ENCODE data around the gene MYOZ3. TPM values are rescaled to one million over a fixed set of nuclear protein-coding genes. Genes with fewer than 3 reads are reported as not detected.

MYOZ3 gene
- total RNA-seq, 1 donor from 2014 or later: 0.40 TPM

DNA sequence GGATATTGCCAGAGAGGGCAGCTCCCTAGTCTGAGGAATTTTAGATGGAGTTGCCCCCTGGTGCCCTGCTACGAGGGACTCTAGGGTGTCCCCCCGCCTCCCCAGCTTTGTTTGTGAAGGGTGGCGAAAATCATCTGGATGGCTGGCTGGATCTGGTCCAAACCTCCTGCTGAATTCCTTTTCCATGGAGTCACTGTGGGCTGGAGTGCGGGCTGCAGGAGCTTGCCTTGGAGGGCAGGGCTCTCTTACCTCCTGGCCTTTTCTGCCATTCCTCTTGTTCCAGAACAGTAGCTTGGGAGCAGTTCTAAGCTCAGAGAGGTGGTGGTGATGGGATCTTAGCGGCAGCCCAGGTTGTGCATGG, 18.5 kb upstream of the MYOZ3 start:
- peak; percentile 82 to 85 for DNase-seq (ENCODE audit: low read depth in 2 of 2)

DNA sequence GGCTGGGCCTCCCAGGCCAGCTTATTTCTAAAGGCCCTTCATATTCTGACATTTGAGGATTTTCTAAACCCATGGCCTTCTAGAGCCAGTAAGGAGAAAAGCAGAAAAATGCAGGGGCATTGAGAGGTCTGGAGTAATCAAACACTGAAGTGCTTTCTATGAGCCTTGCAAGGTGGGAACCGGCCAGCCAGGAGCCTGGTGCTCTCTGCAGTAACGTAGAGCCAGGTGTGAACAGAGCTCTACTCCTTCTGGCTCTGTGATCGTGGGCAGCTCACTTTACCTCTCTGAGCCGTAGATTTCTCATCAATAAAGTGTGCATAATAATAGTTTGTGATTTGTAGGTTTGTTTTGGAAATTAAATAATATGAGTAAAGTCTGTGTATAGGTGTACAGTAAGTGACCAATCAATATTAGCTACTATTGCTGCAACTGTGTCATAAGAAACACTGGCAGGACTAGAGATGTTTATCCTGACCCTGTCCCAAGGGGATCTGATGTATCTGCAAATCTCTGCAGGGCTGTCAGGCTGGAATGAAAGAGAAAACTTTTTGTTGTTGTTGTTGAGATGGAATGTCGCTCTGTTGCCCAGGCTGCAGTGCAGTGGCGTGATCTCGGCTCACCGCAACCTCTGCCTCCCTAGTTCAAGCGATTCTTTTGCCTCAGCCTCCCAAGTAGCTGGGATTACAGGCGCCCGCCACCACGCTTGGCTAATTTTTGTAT, 17.9 kb upstream of the MYOZ3 start:
- DNase-seq (ENCODE audit: low read depth in 2 of 2): no peak

DNA sequence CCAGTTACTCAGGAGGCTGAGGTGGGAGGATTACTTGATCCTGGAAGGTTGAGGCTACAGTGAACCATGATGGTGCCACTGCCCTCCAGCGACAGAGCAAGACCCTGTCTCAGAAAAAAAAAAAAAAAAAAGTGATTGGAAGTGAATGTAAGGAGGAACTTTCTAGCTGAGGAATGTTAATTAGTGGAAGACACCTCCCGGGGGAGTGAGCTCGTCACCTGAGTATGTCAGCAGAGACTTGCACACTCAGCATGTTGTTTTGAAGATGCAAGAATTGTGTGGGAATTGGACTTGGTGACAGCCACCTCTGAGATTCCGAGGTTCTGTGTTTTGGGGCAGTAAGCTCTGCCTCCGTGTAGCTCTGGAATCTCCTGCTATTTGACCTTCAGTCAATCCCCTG, 17.0 kb upstream of the MYOZ3 start:
- DNase-seq (ENCODE audit: low read depth in 2 of 2): no peak

DNA sequence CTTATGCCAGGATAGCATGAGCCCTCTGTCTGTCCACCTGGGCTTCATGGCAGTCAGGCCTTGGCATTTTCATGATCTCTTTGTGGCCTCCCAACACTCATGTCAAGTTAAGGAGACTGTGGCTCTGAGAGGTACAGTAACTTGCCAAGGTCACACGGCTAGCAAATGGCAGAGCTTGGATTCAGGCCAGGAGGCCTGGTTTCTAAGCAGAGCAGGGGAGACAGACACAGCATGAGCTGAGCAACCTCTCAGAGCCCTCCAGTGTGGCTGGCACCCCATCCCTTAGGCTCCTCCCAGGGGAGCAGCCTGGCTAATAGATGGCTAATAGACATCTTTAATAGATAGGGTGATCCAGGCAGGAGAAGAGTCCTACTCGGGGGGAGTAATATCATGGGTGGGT, 16.5 kb upstream of the MYOZ3 start:
- DNase-seq (ENCODE audit: low read depth in 2 of 2): peak in 1 of 2 donors; percentile 30

DNA sequence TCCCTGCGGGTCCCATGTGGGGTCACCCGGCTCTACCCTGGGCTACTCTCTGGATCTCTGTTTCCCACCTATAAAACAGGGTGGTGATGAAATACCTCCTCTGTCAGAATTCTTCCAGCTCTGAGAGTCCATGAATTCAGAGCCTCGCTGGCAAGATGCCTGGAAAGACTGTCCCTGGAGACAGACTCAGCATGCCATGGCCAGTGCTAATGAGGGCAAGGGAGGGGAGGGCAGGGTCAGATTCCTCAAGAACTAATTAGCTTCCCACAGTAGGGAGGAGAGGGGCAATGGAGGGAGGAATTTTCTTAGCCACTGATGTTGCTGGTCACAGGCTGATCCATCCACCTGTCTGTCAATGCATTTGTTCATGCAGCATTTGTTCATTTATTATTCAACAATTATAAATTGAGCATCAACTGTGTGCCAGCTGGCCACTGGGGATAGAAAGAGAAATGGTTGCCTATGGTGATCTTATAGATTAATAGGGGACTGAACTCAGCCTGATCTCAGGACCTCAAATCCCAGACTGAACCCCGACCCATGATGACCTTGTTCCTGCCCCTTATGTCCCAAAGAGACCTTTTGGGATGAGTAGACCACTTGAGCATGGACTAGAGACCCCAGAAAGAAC, 15.9 kb upstream of the MYOZ3 start:
- DNase-seq (ENCODE audit: low read depth in 2 of 2): peak in 1 of 2 donors; percentile 58

DNA sequence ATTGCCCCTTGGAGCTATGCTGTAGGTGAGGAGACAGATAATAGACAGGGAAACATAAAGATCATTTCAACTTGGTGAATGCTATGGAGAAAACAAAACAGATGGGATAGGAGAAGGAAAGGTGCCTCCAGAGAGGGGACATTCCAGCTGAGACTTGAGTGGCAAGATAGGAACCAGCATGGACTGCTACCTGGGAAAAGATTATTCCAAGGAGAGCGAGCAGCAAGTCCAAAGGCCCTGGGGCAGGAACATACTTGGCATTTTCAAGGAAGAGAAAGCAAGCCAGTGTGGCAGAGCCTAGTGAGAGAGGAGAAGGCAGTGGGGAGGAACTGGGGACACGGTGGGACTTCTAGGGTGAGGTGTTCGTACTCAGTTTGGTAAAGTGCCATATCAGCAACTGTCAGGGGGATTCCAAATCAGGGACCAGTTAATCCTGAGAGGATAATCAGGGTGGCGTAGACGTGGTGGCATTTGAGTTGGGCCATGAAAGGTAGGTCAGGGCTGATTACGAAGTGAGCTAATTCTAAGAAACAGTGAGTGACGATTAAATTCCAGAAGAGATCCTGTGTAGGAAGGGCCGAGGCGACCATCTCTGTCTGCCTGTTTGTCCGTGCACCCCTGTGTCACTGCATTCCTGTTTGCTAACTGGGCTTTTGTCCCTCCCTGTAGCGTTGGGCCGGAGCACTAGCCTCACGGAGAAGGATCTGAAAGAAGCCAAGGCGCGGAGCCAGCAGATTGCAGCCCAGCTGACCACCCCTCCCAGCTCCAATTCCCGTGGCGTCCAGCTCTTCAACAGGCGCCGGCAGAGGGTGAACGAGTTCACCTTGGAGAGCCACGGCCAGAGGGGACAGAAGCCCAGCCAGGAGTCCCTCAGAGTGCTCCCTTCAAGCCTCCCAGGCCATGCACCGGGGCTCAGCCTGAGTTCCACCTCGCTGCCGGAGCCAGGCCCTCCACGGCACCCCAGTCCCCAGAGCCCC, 13.5 kb upstream of the MYOZ3 start:
- DNase-seq (ENCODE audit: low read depth in 2 of 2): no peak

DNA sequence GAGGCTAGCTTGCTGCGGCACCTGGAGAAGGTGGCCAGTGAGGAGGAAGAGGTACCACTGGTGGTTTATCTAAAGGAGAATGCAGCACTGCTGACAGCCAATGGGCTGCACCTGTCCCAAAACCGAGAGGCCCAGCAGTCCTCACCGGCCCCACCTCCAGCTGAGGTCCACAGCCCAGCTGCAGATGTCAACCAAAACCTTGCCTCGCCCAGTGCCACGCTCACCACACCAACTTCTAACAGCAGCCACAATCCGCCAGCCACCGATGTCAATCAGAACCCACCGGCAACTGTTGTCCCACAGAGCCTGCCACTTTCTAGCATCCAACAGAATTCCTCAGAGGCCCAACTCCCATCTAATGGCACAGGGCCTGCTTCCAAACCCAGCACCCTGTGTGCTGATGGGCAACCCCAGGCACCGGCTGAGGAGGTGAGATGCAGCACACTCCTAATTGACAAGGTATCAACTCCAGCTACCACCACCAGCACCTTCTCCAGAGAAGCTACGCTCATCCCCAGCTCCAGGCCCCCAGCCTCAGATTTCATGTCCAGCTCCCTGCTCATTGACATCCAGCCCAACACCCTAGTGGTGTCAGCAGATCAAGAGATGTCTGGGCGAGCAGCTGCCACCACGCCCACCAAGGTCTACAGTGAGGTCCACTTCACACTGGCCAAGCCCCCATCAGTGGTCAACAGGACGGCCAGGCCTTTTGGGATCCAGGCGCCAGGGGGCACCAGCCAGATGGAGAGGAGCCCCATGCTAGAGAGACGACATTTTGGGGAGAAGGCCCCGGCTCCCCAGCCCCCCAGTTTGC, 12.6 kb upstream of the MYOZ3 start:
- DNase-seq (ENCODE audit: low read depth in 2 of 2): no peak

DNA sequence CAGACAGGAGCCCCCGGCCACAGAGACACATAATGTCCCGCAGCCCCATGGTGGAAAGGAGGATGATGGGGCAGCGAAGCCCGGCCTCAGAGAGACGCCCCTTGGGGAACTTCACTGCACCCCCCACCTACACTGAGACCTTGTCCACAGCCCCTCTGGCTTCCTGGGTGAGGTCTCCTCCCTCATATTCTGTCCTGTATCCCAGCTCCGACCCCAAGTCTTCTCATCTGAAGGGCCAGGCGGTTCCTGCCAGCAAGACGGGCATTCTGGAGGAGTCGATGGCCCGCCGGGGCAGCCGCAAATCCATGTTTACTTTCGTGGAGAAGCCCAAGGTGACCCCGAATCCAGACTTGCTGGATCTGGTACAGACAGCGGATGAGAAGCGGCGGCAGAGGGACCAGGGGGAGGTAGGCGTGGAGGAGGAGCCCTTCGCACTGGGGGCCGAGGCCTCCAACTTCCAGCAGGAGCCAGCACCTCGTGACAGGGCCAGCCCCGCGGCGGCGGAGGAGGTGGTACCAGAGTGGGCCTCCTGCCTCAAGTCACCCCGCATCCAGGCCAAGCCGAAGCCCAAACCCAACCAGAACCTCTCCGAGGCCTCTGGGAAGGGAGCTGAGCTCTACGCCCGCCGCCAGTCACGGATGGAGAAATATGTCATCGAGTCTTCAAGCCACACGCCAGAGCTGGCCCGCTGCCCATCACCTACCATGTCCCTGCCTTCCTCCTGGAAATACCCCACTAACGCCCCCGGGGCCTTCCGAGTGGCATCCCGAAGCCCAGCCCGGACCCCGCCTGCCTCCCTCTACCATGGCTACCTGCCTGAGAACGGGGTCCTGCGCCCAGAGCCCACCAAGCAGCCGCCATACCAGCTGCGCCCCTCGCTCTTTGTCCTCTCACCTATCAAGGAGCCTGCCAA, 11.7 kb upstream of the MYOZ3 start:
- no peak for DNase-seq (ENCODE audit: low read depth in 2 of 2)

DNA sequence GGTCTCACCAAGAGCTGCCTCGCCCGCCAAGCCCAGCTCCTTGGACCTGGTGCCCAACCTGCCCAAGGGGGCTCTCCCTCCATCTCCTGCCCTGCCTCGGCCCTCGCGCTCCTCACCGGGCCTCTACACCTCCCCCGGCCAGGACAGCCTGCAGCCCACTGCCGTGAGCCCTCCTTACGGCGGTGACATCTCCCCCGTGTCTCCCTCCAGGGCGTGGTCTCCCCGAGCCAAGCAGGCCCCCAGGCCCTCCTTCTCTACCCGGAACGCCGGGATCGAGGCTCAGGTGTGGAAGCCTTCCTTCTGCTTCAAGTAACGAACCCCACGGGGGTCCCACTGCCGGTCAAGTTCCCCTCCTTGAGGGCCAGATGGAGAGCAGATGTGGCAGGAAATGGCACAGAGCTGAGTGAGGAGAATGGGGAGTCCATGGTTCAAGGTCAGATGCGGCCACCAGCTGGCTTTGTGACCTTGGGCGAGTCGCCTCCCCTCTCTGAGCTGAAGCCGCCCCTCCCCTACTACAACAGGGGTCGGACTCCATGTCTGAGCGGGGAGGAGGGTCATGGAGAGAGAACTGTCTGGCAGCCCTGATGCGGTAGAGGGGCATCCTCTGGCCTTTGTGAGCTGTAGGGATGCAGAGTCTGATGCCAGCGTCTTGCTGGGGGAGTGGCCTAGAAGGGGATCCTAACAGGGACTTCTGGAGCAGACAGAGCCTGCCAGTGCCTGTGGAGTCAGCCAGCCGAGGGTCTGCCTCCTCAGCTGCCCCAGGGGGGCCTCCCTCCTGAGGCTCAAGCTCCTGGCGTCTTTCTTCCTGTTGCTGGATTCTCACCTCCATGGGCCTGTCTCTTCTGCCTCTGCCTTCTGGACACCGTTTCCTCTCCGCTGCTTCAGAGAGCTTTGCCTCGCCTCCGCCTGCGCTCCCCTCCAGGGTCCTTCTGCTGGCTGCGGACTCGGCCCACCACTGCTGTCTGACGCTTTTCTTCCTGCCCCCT, 10.7 kb upstream of the MYOZ3 start:
- DNase-seq (ENCODE audit: low read depth in 2 of 2): no peak

DNA sequence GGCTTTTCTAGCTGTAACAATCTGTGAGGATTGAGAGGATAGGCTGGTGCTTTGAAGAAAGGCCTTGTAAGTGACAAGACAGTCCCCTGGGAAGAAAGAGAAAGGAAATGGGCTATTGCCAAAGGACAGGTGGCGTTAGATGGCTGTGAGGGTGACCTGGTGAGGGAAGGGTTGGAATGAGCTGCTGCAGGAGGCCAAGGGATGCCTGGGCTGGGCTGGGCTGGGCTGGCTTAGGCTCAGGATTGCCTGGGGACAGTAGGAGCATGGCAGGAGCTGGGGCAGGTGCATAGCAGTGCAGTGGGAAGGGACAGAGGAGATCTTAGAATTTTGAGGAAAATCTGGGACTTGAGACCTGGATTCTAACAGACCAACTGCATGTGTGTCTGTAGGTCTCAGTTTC, 9.7 kb upstream of the MYOZ3 start:
- no peak for DNase-seq (ENCODE audit: low read depth in 2 of 2)

DNA sequence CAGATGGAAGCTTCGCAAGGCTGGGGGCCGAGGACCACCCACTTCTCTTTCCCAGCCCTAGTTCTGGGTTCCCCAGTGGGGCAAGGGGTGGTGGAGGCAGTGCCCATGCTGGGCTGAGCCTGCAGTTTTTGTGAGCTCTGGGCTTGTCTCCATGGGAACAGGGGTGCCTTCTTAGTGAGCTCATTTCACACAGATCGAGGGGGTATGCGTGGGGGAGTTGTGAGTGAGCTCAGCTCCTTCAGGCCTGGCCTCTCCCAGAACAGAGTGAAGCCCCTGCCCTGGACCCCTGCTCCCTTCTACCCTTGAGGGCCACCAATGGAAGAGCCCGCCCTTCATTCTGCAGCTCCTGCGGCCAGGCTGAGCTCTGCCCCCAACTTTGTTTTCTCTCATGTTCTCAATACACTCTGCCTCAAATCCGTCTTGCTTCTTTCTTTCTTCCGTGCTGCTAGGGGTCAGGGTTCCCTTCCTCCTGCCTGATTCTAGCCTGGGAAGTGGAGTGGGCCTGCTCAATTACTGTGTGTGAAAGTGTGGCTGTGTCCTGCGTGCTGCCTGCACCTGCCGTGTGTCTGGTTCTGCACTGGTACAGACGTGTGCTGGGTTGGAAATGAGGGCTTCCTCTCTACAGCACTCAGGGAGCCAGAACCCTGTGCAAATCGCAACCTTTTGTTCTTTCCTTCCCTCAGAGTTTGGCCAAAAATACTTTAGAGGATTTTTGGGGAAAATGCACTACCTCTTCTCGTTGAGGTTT, 9.0 kb upstream of the MYOZ3 start:
- DNase-seq (ENCODE audit: low read depth in 2 of 2): no peak

DNA sequence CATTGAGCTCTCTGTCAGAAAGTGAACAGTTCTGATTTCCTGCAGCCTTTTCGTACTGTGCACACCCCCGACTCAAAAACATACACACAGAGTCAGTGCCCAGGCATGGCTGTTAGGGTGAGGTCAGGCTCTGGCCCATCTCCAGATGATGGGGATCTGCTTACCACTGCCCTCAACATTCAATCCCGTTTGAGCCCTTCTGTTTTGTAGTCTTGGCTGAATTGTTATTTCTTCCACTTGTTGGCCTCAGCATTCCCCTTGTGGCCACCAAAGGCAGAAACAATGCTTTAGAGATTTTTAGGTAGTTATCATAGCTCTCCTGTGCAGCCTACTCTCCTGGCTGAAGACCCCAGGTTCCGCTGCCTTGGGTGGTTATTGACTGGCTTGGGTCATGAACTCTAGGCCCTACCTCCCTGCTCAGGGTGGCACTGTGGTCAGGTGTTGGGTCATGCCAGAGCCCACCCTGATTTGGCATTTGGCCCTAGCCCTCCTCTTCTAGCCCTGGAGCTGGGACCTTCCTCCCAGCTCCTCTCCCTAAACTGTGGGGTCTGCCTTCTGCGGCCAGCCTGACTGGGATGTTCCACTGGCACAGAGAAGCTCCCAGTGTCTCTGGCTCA, 7.8 kb upstream of the MYOZ3 start:
- no peak for DNase-seq (ENCODE audit: low read depth in 2 of 2)

DNA sequence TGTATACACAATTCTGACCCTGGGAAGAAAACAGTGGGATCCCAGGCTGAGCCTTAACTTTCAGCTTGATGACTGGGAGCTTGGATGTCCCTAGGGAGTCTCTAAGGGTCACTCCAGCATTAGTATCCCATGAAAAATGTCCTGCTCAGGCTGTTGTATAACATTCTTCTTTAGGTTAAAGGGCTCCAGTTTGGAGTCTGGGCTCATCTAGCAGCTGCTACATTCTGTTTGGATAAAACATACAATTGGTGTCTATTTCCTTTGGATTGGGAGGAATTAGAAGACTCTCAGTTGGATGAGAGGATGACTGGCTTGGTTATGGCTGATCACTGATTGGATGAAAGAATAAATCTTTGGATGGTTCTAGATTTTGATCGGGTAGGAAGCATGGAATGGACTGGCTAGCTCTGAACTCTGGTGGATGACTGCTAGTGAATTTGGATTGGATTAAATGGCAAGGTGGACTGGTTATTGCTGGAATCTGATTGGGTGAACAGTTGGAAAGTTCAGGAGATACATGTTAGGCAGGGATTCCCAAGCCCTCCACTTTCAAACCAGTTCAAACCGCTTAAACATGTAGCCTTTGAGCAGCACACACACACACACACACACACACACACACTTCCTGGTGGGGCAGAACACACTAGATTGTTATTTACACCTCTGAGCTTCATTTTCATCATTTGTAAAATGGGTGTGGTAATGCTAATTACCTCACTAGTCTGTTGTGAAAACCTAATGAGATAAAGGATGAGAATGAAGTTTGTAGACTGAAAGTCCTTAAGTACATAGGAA, 7.1 kb upstream of the MYOZ3 start:
- DNase-seq (ENCODE audit: low read depth in 2 of 2): no peak

DNA sequence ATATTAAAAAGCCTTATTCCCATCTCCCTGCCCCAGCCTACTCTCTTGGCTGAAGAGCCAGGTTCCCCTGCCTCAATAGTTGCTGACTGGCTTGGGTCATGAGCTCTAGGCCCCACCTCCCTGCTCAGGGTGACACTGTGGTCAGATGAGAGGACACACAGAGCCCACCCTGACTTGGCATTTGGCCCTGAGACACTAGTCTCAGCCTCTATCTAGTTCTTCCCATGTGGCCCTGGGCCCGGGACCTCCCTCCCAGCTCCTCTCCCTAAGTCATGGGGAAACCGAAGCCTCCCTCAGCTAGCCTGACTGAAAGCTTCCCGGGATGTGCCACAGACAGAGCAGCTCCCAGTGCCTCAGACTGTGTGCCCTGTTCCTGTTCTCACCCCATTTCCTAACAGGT, 5.8 kb upstream of the MYOZ3 start:
- DNase-seq (ENCODE audit: low read depth in 2 of 2): no peak

DNA sequence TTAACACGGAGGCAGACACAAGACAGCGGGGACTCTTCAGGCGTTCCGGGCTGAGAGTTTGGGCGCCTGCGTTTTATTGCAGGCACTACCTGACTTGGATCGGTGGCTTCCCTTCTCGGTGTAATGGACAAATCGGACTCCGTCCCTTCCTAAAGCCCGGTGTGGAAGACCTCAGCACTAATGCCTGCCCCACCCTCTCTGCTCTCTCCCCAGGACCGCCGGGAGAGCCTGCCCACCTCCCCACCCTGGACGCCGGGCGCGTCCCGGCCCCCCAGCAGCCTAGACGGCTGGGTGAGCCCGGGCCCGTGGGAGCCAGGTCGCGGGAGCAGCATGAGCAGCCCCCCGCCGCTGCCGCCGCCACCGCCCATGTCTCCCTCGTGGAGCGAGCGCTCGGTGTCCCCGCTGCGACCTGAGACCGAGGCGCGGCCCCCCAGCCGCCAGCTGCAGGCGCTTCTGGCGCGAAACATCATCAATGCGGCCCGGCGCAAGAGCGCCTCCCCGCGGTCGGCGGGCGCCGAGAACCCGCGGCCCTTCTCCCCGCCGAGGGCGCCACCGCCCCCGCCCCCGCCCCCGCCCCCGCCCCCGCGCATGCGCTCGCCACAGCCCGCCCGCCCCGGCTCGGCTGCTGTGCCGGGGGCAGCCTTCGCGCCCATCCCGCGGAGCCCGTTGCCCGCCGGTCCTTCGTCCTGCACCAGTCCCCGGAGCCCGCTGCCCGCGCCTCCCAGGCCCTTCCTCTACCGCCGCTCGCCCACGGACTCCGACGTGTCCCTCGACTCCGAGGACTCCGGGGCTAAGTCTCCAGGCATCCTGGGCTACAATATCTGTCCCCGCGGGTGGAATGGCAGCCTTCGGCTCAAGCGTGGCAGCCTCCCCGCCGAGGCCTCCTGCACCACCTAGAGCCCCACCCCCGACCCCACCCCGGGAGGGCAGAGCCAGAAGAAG, 4.6 kb upstream of the MYOZ3 start:
- peak; percentile 63 to 80 for DNase-seq (ENCODE audit: low read depth in 2 of 2)

DNA sequence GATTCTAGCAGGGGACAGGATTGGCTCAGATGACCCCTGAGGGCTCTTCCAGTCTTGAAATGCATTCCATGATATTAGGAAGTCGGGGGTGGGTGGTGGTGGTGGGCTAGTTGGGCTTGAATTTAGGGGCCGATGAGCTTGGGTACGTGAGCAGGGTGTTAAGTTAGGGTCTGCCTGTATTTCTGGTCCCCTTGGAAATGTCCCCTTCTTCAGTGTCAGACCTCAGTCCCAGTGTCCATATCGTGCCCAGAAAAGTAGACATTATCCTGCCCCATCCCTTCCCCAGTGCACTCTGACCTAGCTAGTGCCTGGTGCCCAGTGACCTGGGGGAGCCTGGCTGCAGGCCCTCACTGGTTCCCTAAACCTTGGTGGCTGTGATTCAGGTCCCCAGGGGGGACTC, 2.9 kb upstream of the MYOZ3 start:
- DNase-seq (ENCODE audit: low read depth in 2 of 2): no peak
